Measurements from ENCODE around the gene THAP3. TPM values are rescaled to one million over a fixed set of nuclear protein-coding genes. Genes with fewer than 3 reads are reported as not detected.

The THAP3 gene
- total and polyA plus RNA-seq, 9 of the 15 experiments (the other 6 are each of a cell fraction or from before 2014, with no cell fraction given), result 1.9 to 31.2 (median 18.2) TPM

DNA sequence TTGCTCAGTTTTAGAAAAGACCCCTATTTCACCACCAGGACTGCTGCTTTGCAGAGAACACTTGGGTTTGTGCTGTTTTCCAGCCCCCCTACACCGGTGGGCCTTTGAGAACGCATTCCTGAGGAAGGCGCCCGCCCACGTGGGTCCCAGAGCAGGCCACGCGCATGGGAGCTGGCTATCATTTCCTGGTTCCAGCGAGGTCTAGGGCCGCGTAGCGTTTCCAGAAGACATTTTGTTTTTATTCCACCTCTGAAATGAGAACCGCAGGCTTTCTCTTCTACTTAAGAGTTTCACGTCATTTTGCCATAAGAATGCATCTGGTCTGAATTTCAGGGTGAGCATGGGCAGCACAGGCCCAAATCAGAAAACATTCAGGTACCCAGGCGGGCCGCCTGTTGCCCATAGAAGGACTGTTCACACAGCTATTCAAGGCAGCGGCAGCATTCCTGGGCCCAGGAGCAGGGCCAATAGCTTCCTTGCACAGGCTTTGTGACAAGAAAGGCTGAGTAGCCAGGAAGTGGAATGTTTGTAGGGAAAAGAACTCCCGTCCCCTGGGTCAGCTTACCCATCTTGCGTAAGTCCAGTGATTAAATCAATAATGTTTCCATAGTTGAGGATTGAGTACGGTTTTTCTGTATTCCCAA is 20.6 kb upstream of the THAP3 start (continued):
- TF ChIP-seq TAF9B (IDR thresholded peaks at IDR 0.05; ENCODE audit: partially characterized antibody) (no peak), CBFA2T2 (conservative IDR thresholded peaks at IDR 0.05) (0 out of 2 replicates have a peak, but pooled peaks have one; percentile 17), XRCC3 (IDR thresholded peaks at IDR 0.05) (no peak), NFE2 (IDR thresholded peaks at IDR 0.05; ENCODE audit: low read depth) (0 out of 2 replicates have a peak, but pooled peaks have one; percentile 5), PTBP1 (IDR thresholded peaks at IDR 0.05; ENCODE audit: low read depth, low read length) (no peak), ZNF134 (CRISPR knock-in tag; conservative IDR thresholded peaks at IDR 0.05) (peak; percentile 61), ZNF143 (CRISPR knock-in tag; IDR thresholded peaks at IDR 0.05) (0 out of 2 replicates have a peak, but pooled peaks have one; percentile 30), TRIM28 (IDR thresholded peaks at IDR 0.05) (no peak), SIN3A (IDR thresholded peaks at IDR 0.05; ENCODE audit: borderline replicate concordance in 2 of 2, control insufficient read depth in 1 of 2, low read depth in 2 of 2, low read length in 2 of 2) (peak; percentile 74 to 86; a peak in 2 of 4 replicates), CCAR2 (IDR thresholded peaks at IDR 0.05; ENCODE audit: low read depth, low read length) (no peak), ZNF121 (CRISPR knock-in tag; conservative IDR thresholded peaks at IDR 0.05) (no peak), POLR3A (IDR thresholded peaks at IDR 0.05; ENCODE audit: borderline replicate concordance, extremely low read depth, insufficient read depth, insufficient read length) (no peak), KLF13 (tag; IDR thresholded peaks at IDR 0.05; ENCODE audit: borderline replicate concordance, low read depth) (no peak; the same call in 1 of the 2 replicates)
- TF ChIP-seq, protein P1, sequence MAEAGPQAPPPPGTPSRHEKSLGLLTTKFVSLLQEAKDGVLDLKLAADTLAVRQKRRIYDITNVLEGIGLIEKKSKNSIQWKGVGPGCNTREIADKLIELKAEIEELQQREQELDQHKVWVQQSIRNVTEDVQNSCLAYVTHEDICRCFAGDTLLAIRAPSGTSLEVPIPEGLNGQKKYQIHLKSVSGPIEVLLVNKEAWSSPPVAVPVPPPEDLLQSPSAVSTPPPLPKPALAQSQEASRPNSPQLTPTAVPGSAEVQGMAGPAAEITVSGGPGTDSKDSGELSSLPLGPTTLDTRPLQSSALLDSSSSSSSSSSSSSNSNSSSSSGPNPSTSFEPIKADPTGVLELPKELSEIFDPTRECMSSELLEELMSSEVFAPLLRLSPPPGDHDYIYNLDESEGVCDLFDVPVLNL (CRISPR knock-in tag; IDR thresholded peaks at IDR 0.05; ENCODE audit: low read depth), result no peak
- TF ChIP-seq, protein P2, sequence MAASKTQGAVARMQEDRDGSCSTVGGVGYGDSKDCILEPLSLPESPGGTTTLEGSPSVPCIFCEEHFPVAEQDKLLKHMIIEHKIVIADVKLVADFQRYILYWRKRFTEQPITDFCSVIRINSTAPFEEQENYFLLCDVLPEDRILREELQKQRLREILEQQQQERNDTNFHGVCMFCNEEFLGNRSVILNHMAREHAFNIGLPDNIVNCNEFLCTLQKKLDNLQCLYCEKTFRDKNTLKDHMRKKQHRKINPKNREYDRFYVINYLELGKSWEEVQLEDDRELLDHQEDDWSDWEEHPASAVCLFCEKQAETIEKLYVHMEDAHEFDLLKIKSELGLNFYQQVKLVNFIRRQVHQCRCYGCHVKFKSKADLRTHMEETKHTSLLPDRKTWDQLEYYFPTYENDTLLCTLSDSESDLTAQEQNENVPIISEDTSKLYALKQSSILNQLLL (CRISPR knock-in tag; IDR thresholded peaks at IDR 0.05; ENCODE audit: borderline replicate concordance), result no peak
- TF ChIP-seq, protein P3, sequence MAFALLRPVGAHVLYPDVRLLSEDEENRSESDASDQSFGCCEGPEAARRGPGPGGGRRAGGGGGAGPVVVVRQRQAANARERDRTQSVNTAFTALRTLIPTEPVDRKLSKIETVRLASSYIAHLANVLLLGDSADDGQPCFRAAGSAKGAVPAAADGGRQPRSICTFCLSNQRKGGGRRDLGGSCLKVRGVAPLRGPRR (CRISPR knock-in tag; IDR thresholded peaks at IDR 0.05), result no peak; the same call in 1 of the 2 replicates
- TF ChIP-seq, protein P4, sequence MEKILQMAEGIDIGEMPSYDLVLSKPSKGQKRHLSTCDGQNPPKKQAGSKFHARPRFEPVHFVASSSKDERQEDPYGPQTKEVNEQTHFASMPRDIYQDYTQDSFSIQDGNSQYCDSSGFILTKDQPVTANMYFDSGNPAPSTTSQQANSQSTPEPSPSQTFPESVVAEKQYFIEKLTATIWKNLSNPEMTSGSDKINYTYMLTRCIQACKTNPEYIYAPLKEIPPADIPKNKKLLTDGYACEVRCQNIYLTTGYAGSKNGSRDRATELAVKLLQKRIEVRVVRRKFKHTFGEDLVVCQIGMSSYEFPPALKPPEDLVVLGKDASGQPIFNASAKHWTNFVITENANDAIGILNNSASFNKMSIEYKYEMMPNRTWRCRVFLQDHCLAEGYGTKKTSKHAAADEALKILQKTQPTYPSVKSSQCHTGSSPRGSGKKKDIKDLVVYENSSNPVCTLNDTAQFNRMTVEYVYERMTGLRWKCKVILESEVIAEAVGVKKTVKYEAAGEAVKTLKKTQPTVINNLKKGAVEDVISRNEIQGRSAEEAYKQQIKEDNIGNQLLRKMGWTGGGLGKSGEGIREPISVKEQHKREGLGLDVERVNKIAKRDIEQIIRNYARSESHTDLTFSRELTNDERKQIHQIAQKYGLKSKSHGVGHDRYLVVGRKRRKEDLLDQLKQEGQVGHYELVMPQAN (IDR thresholded peaks at IDR 0.05; ENCODE audit: borderline replicate concordance), result peak; percentile 95; the same call in 1 of the 2 replicates

Data from K562 (cell line).